ENCODE results near the gene DUSP7.

The DUSP7 gene

GRCh38 chr3:52086461-52086860, 30.1 kb upstream of the DUSP7 start:
- DNase-seq: peak; percentile 1

- DNase-seq: no peak
Measured at GRCh38 chr3:52085681-52086282, 29.4 kb upstream of the DUSP7 start.

GRCh38 chr3:52084954-52085680, 28.7 kb upstream of the DUSP7 start:
- no peak for DNase-seq

- no peak for DNase-seq
Measured at GRCh38 chr3:52084216-52084945, 28.0 kb upstream of the DUSP7 start.

GRCh38 chr3:52083556-52084087, 27.3 kb upstream of the DUSP7 start:
- no peak for DNase-seq

GRCh38 chr3:52082951-52083350, 26.6 kb upstream of the DUSP7 start:
- no peak for DNase-seq

- DNase-seq: no peak
Measured at GRCh38 chr3:52080830-52081719, 24.7 kb upstream of the DUSP7 start.

GRCh38 chr3:52079958-52080357, 23.6 kb upstream of the DUSP7 start:
- DNase-seq: no peak

GRCh38 chr3:52078781-52079560, 22.6 kb upstream of the DUSP7 start:
- no peak for DNase-seq

GRCh38 chr3:52077925-52078324, 21.6 kb upstream of the DUSP7 start:
- DNase-seq: no peak

- no peak for DNase-seq
Measured at GRCh38 chr3:52076896-52077780, 20.8 kb upstream of the DUSP7 start.

GRCh38 chr3:52073490-52073889, 17.1 kb upstream of the DUSP7 start:
- DNase-seq: no peak

- DNase-seq: no peak
Measured at GRCh38 chr3:52072471-52072870, 16.1 kb upstream of the DUSP7 start.

- no peak for DNase-seq
Measured at GRCh38 chr3:52072020-52072419, 15.6 kb upstream of the DUSP7 start.

GRCh38 chr3:52070724-52071621, 14.6 kb upstream of the DUSP7 start:
- DNase-seq: no peak

- no peak for DNase-seq
Measured at GRCh38 chr3:52069855-52070254, 13.5 kb upstream of the DUSP7 start.

- no peak for DNase-seq
Measured at GRCh38 chr3:52069135-52069534, 12.8 kb upstream of the DUSP7 start.

GRCh38 chr3:52068730-52069129, 12.4 kb upstream of the DUSP7 start:
- no peak for DNase-seq

- DNase-seq: no peak
Measured at GRCh38 chr3:52068055-52068571, 11.7 kb upstream of the DUSP7 start.

GRCh38 chr3:52067526-52067925, 11.2 kb upstream of the DUSP7 start:
- no peak for DNase-seq

Data from CD4-positive, alpha-beta T cell treated with Interleukin-15 for 1 hour (primary cell).